OCI-LY1 (cell line): ENCODE measurements around the gene PCDH12.

Experiments
- EZH2 ChIP-seq: fragments of 200-600 bp; sonication (generic), shearing (Covaris generic); IDR thresholded peaks from 2 replicates; pipeline ENCODE4 v1.8.0; 2017; ENCODE audit warnings: borderline replicate concordance, mixed run types, mild to moderate bottlenecking, antibody characterized with exemption, low read length, moderate library complexity, mixed read lengths
- TF ChIP-seq, protein P1 (sequence below): fragments of 200-600 bp; sonication (generic), shearing (Covaris generic); IDR thresholded peaks from 2 replicates; pipeline ENCODE4 v1.5.1; 2017; ENCODE audit warnings: mild to moderate bottlenecking, antibody characterized with exemption, low read length, moderate library complexity, mixed read lengths

DNA sequence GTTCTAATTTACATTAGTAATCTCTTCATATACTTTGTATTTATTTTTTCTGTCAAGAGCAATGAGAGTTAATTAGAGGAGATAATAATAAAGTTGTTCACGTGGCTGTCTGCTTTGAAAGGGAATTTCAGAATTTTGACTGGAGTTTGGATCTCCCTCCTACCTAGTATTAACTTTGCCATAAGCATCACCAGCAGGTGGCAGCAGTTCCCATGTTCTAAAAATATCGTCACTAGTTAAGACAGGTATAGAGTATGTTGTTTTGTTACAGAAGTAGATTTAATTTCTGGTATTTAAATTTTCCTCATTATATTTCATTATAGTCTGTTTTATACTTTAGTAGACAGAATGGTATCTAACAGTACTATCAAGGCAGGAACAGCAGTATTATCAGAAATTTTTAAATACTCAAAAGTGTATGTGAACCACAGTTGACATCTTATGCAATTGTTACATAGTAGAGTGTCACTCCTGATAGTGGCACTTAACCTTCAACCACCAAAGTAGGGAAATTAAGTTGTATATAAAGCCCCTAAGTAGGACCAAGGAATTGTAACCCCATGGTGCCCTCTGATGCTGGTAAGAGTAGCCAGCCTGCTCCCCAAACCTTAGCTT lies 34.5 kb upstream of the PCDH12 start:
- TF ChIP-seq, protein P1, sequence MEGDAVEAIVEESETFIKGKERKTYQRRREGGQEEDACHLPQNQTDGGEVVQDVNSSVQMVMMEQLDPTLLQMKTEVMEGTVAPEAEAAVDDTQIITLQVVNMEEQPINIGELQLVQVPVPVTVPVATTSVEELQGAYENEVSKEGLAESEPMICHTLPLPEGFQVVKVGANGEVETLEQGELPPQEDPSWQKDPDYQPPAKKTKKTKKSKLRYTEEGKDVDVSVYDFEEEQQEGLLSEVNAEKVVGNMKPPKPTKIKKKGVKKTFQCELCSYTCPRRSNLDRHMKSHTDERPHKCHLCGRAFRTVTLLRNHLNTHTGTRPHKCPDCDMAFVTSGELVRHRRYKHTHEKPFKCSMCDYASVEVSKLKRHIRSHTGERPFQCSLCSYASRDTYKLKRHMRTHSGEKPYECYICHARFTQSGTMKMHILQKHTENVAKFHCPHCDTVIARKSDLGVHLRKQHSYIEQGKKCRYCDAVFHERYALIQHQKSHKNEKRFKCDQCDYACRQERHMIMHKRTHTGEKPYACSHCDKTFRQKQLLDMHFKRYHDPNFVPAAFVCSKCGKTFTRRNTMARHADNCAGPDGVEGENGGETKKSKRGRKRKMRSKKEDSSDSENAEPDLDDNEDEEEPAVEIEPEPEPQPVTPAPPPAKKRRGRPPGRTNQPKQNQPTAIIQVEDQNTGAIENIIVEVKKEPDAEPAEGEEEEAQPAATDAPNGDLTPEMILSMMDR = peak; percentile 67; the same call in 1 of the 2 replicates
- no peak for TF ChIP-seq EZH2
